ENCODE results near the gene PRAC1.

PRAC1 gene

GRCh38 chr17:48722201-48722907 lies at the start of gene PRAC1:
TSS of gene PRAC1 (minus strand) at chr17:48722518. CDS start at chr17:48722392, 126 bp downstream.
- in situ Hi-C loops (cut with HindIII; ENCODE audit: low sequenced_read_pairs), result no loop called here

DNA sequence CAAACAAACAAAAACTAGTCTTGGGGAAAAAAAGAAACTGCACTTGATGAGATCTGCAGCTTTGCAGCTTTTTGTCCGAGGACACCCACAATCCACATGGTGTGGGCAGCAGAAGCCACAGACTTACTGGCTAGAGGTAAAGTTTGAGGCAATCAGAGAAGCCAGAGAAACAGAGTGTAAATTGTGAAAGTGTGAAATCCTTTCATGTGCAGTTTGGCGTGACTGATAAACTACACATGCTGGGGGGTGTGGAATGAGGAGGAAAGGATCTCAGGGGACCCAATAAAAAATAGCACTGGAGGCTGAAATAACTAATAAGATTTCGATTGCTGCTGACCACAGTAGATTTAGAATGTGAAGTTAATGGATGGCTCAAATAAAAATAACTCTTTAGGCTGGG lies 48.6 kb upstream of the PRAC1 start:
- in situ Hi-C loops (cut with HindIII; ENCODE audit: low sequenced_read_pairs), result no loop called here

GRCh38 chr17:48769009-48769675 lies 46.8 kb upstream of the PRAC1 start:
- in situ Hi-C loops (cut with HindIII; ENCODE audit: low sequenced_read_pairs), result no loop called here

DNA sequence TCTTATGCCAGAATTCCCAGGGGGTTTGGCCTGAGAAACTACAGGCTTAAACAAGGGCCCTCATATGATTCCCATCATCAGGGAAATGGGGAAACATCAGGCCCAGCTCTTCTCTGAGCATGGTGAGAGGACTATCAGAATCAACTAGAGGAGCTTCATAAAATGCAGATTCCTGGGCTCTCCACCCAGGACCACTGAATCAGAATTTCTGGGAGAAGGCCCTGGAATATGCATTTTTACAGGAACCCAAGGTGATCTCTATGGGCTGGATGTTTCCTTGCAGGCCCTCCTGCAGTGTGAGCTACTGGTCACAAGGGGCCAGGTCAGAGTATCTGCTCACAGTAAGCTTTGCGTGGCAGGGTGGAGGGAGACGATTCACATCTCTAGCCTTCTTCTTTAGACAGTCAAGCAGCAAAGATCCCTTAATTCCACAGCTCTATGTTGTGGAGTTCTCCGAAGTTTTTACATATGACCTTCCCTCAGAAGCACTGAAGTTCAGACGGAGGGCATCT lies 45.0 kb upstream of the PRAC1 start:
- in situ Hi-C loops (cut with HindIII; ENCODE audit: low sequenced_read_pairs), result no loop called here

DNA sequence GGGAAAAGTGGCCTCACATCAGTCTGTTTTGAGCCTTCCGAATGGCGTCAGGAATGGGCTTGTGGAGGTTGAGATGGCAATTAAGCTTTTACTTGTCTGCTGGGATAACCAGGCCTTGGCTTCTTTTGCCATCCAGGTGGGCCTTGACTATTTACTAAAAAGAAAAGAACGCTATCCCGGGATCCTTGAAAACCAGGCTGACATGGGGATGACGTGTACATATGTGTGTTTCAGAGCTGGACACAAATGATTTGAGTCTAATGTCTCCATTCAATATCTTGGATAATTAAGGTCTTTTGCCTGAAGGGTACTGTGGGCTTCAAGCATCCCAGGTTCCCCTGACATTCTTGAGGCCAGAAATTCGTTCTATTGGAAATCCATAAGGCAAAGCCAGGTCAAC lies 38.8 kb upstream of the PRAC1 start:
- in situ Hi-C loops (cut with HindIII; ENCODE audit: low sequenced_read_pairs), result no loop called here

DNA sequence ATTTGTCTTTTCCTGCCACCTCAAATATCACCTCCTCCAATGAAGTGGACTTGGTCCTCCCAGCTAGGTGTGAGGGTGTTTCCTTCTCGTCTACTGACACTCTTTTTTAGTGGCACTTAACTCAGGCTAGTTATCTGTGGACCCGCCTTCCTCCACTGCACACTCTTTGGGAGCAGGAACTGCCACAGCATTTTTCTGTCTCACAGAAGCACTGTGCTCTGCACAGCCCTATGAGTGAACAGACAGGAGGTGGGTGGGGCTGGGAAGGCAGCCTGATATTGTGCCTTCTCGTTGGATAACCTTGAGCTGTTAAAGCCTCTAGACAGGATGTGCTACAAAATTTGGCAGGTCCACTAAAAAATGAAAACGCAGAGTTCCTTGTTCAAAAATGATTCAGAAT lies 38.1 kb upstream of the PRAC1 start:
- in situ Hi-C loops (cut with HindIII; ENCODE audit: low sequenced_read_pairs), result no loop called here

DNA sequence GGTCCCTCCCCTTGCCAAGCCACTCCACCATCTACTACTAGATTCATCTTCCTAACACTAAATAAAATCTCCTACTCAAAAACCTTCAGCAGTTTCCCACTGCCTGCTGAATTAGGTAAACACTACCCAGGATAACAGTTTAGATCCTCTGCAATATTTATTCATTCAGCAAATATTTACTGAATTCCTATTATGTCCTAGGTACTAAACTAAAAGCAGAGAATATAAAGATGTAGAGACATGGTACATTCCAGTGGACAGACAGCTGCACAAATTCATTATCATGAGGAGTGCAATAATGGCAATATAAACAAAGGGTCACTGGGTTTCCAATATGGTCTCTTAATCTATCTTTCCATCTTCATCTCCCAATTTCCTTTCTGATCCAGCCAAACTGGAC lies 37.0 kb upstream of the PRAC1 start:
- in situ Hi-C loops (cut with HindIII; ENCODE audit: low sequenced_read_pairs), result no loop called here

DNA sequence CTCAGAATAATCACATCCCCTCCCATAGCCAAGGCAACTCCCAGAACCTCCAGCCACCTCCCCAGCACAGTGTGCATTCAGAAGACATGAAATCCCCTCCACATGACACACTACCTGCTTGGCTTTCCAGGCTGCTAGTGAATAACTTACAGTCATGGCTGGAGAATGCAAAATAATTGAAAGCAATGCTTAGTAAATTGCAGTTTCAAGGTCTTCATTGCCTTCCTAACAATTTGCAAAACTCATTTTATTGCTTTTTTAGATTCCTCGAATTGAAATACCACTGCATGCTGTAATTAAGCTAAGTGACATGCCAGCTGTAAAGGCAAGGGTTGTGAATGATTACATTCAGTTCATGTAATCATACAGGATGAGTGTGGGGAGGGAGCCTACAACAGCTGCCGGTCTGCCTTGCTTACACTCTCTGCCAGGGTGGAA lies 35.2 kb upstream of the PRAC1 start:
- in situ Hi-C loops (cut with HindIII; ENCODE audit: low sequenced_read_pairs), result no loop called here

DNA sequence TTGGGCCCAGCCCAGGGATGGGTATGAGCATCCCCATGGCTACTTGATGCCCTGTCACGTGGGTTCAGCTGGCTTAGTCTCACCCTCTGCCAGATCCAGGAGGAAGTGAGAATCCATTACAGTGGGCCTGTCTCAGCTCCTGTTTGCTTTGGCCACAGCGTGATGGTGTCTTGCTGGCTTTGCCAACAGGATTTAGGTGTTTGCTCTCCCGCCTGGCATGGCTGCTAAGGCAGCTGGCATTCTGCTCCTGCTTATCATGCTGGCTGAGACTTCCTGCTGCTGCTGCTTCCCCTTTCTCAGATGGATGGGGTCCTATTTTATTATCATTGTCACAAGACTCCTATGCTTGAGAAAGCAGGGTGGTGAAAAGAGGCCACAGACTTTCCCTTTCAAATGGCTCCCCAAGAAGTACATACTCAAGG lies 34.5 kb upstream of the PRAC1 start:
- in situ Hi-C loops (cut with HindIII; ENCODE audit: low sequenced_read_pairs), result no loop called here

DNA sequence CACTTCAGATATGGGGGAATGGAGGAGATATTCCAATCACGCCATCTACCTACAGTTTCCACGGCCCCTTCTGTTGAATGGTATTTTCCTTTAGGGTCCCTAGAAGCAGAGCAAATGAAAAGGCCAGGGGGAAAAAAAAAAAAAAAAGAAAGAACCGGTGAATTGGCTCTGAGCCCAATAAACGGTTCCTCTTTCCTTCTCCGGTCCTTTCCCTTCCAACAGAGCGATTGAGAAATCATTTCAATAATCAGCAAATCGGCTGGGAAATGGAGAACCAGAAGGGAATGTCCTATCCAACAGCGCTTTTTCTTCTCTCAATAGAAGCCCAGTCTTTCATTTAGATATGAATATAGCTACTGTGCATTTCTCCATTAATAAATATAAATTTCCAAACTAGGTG lies 33.0 kb upstream of the PRAC1 start:
- in situ Hi-C loops (cut with HindIII; ENCODE audit: low sequenced_read_pairs), result no loop called here

DNA sequence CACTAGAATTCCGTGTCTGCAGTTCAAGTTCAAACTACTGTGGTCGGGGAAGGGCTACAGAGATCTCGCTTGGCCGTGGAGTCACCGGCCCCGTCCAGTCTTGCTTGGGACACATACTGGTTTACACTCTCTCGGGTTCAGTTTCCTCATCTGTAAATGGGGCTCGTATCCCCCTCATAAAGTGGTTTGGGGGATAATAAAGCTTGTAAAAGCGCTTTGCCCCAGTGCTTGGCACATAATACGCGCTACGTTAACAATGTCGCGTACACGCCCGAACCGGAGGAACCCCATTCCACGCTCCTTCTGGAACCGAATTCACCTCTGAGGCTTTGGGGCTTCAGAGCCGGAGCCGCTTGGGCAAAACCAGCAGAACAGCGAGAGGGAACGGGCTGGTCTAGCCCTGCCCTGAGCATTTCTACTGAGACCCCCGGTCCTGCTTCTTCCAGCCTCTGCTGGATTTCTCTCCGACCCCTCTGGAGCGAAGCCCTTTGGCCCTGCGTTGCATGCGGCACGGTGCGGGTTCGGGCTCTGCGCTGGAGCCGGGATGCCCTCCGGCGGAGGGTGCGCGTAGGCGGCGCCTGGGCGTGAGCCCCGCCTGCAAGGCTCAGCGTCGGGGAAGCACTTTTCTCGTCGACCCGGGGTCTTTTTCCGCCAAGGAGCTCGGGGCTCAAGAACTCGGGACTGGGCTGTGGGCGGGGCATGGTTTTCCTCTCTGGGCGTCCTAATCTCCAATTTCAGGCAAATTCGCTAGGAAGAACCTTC lies 32.4 kb upstream of the PRAC1 start:
- in situ Hi-C loops (cut with HindIII; ENCODE audit: low sequenced_read_pairs), result loop anchor here (5.0 kb wide), 1 partner anchor 48 kb away; no protein-coding TSS in a partner anchor

- in situ Hi-C loops (cut with HindIII; ENCODE audit: low sequenced_read_pairs), result loop anchor here (5.0 kb wide), 1 partner anchor 48 kb away; no protein-coding TSS in a partner anchor
Measured at GRCh38 chr17:48753794-48754499, 31.6 kb upstream of the PRAC1 start.

DNA sequence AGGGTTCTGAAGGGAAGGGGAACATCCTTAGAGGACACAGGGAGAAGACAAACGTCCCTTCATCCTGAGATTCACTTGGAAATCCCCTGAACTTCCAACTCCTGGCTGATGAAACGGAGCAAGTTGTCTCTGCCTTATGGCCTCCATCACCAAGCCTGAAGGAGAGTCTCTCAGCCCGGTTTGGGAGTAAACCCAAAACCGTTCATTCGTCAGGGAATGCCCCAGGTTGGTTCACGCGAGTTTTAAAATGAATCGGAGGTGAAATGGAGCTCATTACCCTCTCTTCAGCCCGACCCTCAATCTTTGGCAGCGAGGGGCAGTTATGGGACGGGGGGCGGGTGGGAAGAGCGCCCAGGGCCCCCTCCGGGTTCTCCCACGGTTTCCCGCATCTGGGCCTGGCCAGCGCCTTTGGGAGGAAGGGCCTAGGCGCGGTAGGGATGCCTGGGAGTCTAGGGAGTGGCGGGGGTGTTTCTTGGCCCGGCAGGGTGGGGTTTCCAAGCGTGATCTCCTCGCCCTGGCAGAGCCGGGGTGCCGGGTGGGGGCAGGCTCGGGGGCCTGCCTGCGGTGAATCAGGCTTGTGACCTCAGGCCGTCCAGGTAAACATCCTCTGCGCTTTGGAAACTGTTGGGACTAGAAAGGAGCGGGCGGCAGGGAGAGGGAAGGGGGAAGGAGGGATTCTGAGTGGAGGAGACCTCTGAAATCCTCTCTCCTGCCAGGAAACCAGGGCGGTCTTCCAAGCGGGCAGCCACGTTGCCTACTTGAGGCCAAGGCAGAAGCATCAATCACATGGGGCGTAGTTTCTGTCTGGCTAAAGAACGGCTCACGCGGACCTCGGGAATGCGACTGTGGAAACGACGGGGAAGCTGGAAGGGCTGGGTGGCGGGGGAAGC lies 30.3 kb upstream of the PRAC1 start:
- in situ Hi-C loops (cut with HindIII; ENCODE audit: low sequenced_read_pairs), result loop anchor here (5.0 kb wide), 1 partner anchor 50 kb away; no protein-coding TSS in a partner anchor

DNA sequence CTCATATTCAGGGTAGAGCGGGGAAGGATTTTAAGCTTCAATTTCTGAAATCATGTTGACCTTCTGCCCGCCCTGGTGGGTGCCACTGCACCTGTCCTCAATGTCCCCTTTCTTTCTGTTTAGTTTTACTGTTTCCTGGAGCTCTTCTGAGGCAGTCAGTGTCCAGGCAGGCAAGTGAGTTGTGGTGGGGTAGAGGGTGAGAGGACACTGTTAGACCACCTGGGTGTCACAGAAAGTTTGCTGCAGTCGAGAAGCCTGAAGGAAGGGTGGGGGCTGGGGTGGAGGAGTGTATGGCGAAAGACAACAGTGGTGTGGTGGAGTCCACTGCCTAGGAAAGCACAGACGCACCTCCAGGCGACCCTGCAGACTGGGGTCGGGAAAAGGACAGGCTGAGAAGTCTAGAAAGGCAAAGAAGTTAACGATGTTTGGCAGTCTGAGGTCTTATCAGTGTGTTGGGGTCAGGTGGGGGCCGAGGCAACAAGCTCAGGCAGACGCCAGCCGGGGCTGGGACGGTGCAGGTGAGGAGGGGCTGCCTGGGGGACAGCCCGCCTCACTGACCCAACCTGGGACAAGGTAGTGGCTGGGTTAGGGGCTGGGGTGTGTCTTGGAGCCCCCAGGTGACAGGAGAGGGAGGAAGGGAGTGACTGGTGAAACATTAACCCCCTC lies 29.5 kb upstream of the PRAC1 start:
- in situ Hi-C loops (cut with HindIII; ENCODE audit: low sequenced_read_pairs), result loop anchor here (5.0 kb wide), 1 partner anchor 50 kb away; no protein-coding TSS in a partner anchor

DNA sequence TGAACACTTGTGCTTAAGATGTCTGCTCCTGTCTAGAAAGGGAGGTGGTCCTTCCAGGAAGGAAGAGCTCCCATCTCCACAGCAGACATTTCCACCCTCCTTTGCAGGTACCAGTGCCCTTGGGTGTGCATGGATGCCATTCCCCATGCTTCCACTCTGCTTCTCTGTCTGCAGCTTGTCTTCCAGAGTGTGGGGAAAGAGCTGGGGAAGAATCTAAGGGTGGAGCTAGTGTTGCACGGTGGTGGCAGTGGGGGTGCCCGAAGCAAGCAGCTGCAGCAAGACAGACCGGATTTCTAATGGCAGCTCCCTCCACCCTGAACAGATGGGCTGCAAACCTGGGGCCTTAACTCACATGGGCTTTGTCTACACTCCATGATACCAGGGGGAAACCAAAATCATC lies 28.9 kb upstream of the PRAC1 start:
- in situ Hi-C loops (cut with HindIII; ENCODE audit: low sequenced_read_pairs), result loop anchor here (5.0 kb wide), 1 partner anchor 51 kb away; no protein-coding TSS in a partner anchor

DNA sequence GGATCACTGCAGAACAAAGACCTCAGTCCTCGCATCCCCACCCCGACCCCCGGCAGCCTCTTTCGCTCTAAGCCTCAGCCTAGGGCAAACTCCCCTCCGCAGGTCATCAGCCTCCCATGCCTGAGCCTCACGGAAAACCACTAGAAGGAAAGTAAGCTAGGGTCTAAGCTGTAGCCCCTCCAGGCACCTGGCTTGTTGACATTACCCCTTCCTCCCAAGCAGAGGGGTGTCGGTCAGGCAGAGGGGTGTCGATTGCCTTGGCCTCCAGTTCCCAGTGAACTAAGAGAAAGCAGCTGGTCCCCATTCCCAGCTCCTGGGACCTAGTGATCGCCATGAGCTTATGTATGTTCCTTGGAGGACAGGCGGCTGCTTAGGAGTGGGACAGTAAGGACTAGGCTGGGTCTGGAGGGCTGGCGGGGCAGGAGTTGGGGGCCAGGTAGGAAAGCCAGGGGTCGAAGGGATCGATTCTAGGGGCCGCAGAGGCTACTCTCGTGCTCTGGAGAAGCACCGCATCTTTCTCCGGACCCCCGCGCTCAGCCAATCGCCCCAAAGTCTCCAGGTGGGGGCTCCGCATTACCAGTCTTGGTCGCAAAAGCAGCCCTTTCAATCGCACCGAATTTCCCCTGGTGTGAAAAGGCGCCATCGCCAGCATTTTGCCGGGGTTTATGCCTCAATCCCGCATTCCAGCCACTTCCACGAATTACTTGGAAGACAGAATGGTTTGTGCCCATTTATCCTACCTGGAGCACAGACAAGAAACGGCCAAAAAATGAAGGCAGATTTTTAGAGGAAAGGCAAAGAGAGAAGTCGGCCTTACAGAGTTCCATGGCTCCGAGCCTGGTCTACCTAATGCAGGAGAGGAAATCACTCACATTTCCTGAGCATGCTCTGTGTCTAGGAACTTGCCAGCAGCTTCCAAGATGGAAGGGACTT lies 27.6 kb upstream of the PRAC1 start:
- in situ Hi-C loops (cut with HindIII; ENCODE audit: low sequenced_read_pairs), result loop anchor here (5.0 kb wide), 1 partner anchor 52 kb away; no protein-coding TSS in a partner anchor

GRCh38 chr17:48748718-48749566 lies 26.6 kb upstream of the PRAC1 start:
- in situ Hi-C loops (cut with HindIII; ENCODE audit: low sequenced_read_pairs), result no loop called here

Data from DLD1 (cell line).